HG02610 (cell line): ENCODE measurements around the gene TRABD2B.

ENCODE experiments used
- ATAC-seq: cut with Tn5 transposase; IDR thresholded peaks from one replicate; pipeline ENCODE4 v1.9.1; 2021; ENCODE audit warnings: mild to moderate bottlenecking, moderate library complexity; ENCODE audit not compliant: unreplicated experiment

TRABD2B gene

GRCh38 chr1:47837866-47838561, 159.2 kb downstream of the TRABD2B start:
- no peak for ATAC-seq

- ATAC-seq: no peak
Measured at GRCh38 chr1:47837056-47837830, 159.9 kb downstream of the TRABD2B start.

- no peak for ATAC-seq
Measured at GRCh38 chr1:47835409-47835808, 161.8 kb downstream of the TRABD2B start.

- ATAC-seq: no peak
Measured at GRCh38 chr1:47834326-47834725, 162.9 kb downstream of the TRABD2B start.

- no peak for ATAC-seq
Measured at GRCh38 chr1:47830641-47831333, 166.4 kb downstream of the TRABD2B start.

- ATAC-seq: no peak
Measured at GRCh38 chr1:47830021-47830420, 167.2 kb downstream of the TRABD2B start.

GRCh38 chr1:47828978-47829377, 168.2 kb downstream of the TRABD2B start:
- ATAC-seq: no peak

- ATAC-seq: no peak
Measured at GRCh38 chr1:47827109-47827508, 170.1 kb downstream of the TRABD2B start.

GRCh38 chr1:47824716-47825115, 172.5 kb downstream of the TRABD2B start:
- no peak for ATAC-seq

GRCh38 chr1:47824297-47824696, 172.9 kb downstream of the TRABD2B start:
- ATAC-seq: no peak

- no peak for ATAC-seq
Measured at GRCh38 chr1:47823040-47823808, 174.0 kb downstream of the TRABD2B start.

GRCh38 chr1:47821760-47822159, 175.4 kb downstream of the TRABD2B start:
- ATAC-seq: no peak

- no peak for ATAC-seq
Measured at GRCh38 chr1:47819574-47819888, 177.7 kb downstream of the TRABD2B start.

- no peak for ATAC-seq
Measured at GRCh38 chr1:47818682-47819573, 178.3 kb downstream of the TRABD2B start.

- no peak for ATAC-seq
Measured at GRCh38 chr1:47817861-47818260, 179.3 kb downstream of the TRABD2B start.

- ATAC-seq: no peak
Measured at GRCh38 chr1:47816325-47817071, 180.7 kb downstream of the TRABD2B start.

- no peak for ATAC-seq
Measured at GRCh38 chr1:47814612-47815395, 182.4 kb downstream of the TRABD2B start.

- no peak for ATAC-seq
Measured at GRCh38 chr1:47813970-47814369, 183.2 kb downstream of the TRABD2B start.
